Endodermal cell (in vitro differentiated cells): ENCODE measurements around the gene PLEKHG5. TPM values are rescaled to one million over a fixed set of nuclear protein-coding genes. Genes with fewer than 3 reads are reported as not detected.

Experiments
- DNase-seq: peaks from one replicate; pipeline ENCODE4 v3.0.0-alpha.2; 2017
- H3K27ac ChIP-seq: 2 replicates; pipeline ENCODE4 v1.5.1; 2013; ENCODE audit warnings: mild to moderate bottlenecking, low read depth, low read length, moderate library complexity
- H3K27me3 ChIP-seq: 2 replicates; pipeline ENCODE4 v1.6.1; 2013; ENCODE audit warnings: mild to moderate bottlenecking, low read length, moderate library complexity; ENCODE audit not compliant: insufficient read depth, control insufficient read depth, poor library complexity, severe bottlenecking
- H3K36me3 ChIP-seq: 2 replicates; pipeline ENCODE4 v1.7.0; 2013; ENCODE audit warnings: mild to moderate bottlenecking, low read length, moderate library complexity; ENCODE audit not compliant: control insufficient read depth, insufficient read depth
- H3K4me1 ChIP-seq: one replicate; pipeline ENCODE4 v1.7.0; 2013; ENCODE audit warnings: low read length; ENCODE audit not compliant: control insufficient read depth, insufficient read depth
- H3K4me3 ChIP-seq: 2 replicates; pipeline ENCODE4 v1.5.1; 2013; ENCODE audit warnings: mild to moderate bottlenecking, low read length, moderate library complexity
- H3K9ac ChIP-seq: 2 replicates; pipeline ENCODE4 v1.6.1; 2013; ENCODE audit warnings: mild to moderate bottlenecking, low read length, moderate library complexity; ENCODE audit not compliant: poor library complexity, severe bottlenecking; ENCODE audit errors: extremely low read depth
- H3K9me3 ChIP-seq: 2 replicates; pipeline ENCODE4 v1.6.1; 2013; ENCODE audit warnings: mild to moderate bottlenecking, low read length, moderate library complexity; ENCODE audit not compliant: control insufficient read depth
- H3K27ac Mint-ChIP-seq: 2 replicates; pipeline ENCODE4 v1.8.0; 2020; ENCODE audit warnings: mixed read lengths
- H3K27me3 Mint-ChIP-seq: 2 replicates; pipeline ENCODE4 v1.8.0; 2021; ENCODE audit warnings: mild to moderate bottlenecking, mixed read lengths; ENCODE audit not compliant: insufficient read depth
- H3K36me3 Mint-ChIP-seq: 2 replicates; pipeline ENCODE4 v1.8.0; 2020; ENCODE audit warnings: low read depth, mixed read lengths
- H3K4me1 Mint-ChIP-seq: 2 replicates; pipeline ENCODE4 v1.8.0; 2020; ENCODE audit warnings: mixed read lengths
- H3K4me3 Mint-ChIP-seq: 2 replicates; pipeline ENCODE4 v1.8.0; 2020; ENCODE audit warnings: mild to moderate bottlenecking, moderate library complexity, mixed read lengths
- H3K9me3 Mint-ChIP-seq: 2 replicates; pipeline ENCODE4 v1.8.0; 2020; ENCODE audit warnings: mild to moderate bottlenecking, mixed read lengths
- WGBS, 2 experiments: methylation state at CpG; one replicate each; pipeline versions ENCODE4 v1.1.5 to v1.1.7; 2013; ENCODE audit warnings: missing lambda C conversion rate in 2 of 2, mixed read lengths in 1 of 2; ENCODE audit not compliant: insufficient coverage in 1 of 2, insufficient read length in 1 of 2; 5-methylcytosine and 5-hydroxymethylcytosine counted together
- total RNA-seq, 2 donors: library from RNA; stranded (reverse); fragmentation: NEBNext Ultra II Directional in 1 of 2; extraction: Animal tissue kit (Norgen Biotek cat#: 25700) in 1 of 2; gene quantifications; 2 replicates in 1 of 2; 3 replicates in 1 of 2; pipeline ENCODE4 v1.2.1, GENCODE V29; 2021
- TF ChIP-seq, protein P1 (sequence below): fragments of 200-600 bp; sonication (generic); conservative IDR thresholded peaks from 2 replicates; pipeline ENCODE4 v1.5.0; 2021; ENCODE audit warnings: antibody characterized with exemption, mild to moderate bottlenecking

The PLEKHG5 gene
- total RNA-seq, 2 donors from 2014 or later = 32.6 to 38.8 TPM

DNA sequence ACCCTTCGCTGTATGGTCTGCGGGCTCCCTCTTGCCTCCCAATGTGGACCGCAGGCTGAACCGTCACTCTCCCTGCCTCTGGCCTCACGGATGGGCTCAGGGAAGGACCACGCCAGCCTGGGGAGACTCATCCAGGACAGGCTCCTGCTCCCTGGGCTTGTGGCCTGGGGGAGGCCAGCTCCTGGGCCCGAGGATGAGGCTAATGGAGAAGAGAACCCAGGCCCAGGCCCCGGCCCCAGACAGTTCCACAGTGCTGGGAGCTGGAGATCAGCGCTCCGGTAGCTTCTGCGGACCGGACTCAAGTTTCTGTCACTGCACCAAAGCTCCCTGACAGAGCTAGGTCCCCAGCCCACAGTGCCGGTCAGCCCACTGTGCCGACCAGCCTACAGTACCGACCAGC is 13.4 kb upstream of the PLEKHG5 start:
- H3K9ac ChIP-seq = no peak overlapping the region
- Mint-ChIP-seq H3K36me3 (no peaks in the 10 kb centered on the region), H3K9me3 (no peaks in the 10 kb centered on the region), H3K4me1 (no peaks in the 10 kb centered on the region), H3K27me3 (peaks cover 9% of the 10 kb centered on the region), H3K27ac (no peak overlapping the region), H3K4me3 (no peak overlapping the region)
- DNase-seq = peak; percentile 45
- TF ChIP-seq, protein P1, sequence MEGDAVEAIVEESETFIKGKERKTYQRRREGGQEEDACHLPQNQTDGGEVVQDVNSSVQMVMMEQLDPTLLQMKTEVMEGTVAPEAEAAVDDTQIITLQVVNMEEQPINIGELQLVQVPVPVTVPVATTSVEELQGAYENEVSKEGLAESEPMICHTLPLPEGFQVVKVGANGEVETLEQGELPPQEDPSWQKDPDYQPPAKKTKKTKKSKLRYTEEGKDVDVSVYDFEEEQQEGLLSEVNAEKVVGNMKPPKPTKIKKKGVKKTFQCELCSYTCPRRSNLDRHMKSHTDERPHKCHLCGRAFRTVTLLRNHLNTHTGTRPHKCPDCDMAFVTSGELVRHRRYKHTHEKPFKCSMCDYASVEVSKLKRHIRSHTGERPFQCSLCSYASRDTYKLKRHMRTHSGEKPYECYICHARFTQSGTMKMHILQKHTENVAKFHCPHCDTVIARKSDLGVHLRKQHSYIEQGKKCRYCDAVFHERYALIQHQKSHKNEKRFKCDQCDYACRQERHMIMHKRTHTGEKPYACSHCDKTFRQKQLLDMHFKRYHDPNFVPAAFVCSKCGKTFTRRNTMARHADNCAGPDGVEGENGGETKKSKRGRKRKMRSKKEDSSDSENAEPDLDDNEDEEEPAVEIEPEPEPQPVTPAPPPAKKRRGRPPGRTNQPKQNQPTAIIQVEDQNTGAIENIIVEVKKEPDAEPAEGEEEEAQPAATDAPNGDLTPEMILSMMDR = no peak
- H3K27me3 ChIP-seq = no peaks in the 10 kb centered on the region
- no peaks in the 10 kb centered on the region for H3K36me3 ChIP-seq
- no peaks in the 10 kb centered on the region for H3K4me1 ChIP-seq
- H3K4me3 ChIP-seq = no peak overlapping the region
- no peaks in the 10 kb centered on the region for H3K9me3 ChIP-seq
- 90 to 92% methylated on average over 11 to 15 of the region's 15 CpGs for WGBS, 2 experiments
- H3K27ac ChIP-seq = no peak overlapping the region

DNA sequence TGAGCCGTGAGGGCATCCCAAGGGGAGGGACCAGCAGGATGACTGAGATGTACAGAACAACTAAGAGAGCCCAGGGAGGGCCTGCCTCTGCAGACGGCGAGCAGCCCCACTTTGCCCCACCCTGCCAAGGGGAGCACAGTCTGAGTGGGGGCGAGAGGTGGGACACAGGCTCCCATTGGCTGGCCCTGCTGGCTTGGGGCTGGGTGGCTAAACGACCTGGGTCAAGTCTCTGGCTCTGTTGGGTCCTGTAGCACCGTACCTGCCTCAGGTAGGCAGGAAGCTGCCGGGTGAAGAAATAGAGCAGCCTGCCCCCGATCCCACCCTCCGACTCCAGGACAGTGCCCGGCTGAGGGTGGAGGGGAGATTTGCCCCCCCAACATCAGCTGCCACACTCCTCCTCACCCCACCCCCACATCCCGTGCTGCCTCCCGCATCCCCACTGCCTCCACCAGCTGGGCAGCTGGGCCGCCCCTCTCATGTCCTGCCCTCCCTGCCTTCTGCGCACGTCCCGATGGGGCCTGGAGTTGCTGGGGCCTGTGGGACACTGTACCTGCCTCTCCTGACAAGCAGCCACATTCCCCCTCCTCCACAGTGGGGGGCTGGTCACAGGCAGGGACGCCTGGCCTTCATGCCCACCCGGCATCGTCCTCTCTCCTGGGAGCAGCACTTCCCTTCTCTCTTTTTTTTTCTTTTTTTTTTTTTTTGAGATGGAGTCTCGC is 12.6 kb upstream of the PLEKHG5 start:
- WGBS, 2 experiments = 77 to 85% methylated on average over 11 to 20 of the region's 20 CpGs
- no peaks in the 10 kb centered on the region for H3K36me3 Mint-ChIP-seq
- no peak overlapping the region for H3K4me3 Mint-ChIP-seq
- DNase-seq = no peak
- H3K27me3 ChIP-seq = peaks cover 2% of the 10 kb centered on the region
- no peaks in the 10 kb centered on the region for H3K4me1 Mint-ChIP-seq
- no peak overlapping the region for H3K4me3 ChIP-seq
- H3K9me3 Mint-ChIP-seq = no peaks in the 10 kb centered on the region
- H3K9me3 ChIP-seq = no peaks in the 10 kb centered on the region
- no peak overlapping the region for H3K27ac ChIP-seq
- no peak overlapping the region for H3K27ac Mint-ChIP-seq
- H3K9ac ChIP-seq = no peak overlapping the region
- TF ChIP-seq, protein P1 = no peak
- no peaks in the 10 kb centered on the region for H3K4me1 ChIP-seq
- peaks cover 13% of the 10 kb centered on the region for H3K27me3 Mint-ChIP-seq
- H3K36me3 ChIP-seq = no peaks in the 10 kb centered on the region

GRCh38 chr1:6502000-6502891 is 10.8 kb upstream of the PLEKHG5 start:
- 92 to 95% methylated on average over 27 to 31 of the region's 31 CpGs for WGBS, 2 experiments
- H3K36me3 Mint-ChIP-seq = no peaks in the 10 kb centered on the region
- H3K36me3 ChIP-seq = no peaks in the 10 kb centered on the region

More at GRCh38 chr1:6502000-6502891, 10.8 kb upstream of the PLEKHG5 start:
- H3K4me3 Mint-ChIP-seq = no peak overlapping the region
- no peak overlapping the region for H3K27ac Mint-ChIP-seq
- no peak overlapping the region for H3K27ac ChIP-seq
- H3K9me3 ChIP-seq = no peaks in the 10 kb centered on the region
- TF ChIP-seq, protein P1 = no peak
- H3K9ac ChIP-seq = no peak overlapping the region
- H3K27me3 ChIP-seq = peaks cover 14% of the 10 kb centered on the region
- no peak for DNase-seq
- H3K4me1 Mint-ChIP-seq = no peaks in the 10 kb centered on the region
- H3K4me3 ChIP-seq = no peak overlapping the region
- H3K4me1 ChIP-seq = no peaks in the 10 kb centered on the region
- H3K9me3 Mint-ChIP-seq = no peaks in the 10 kb centered on the region
- peaks cover 28% of the 10 kb centered on the region for H3K27me3 Mint-ChIP-seq
